K562 (cell line): ENCODE data around the gene CEP250. TPM values are rescaled to one million over a fixed set of nuclear protein-coding genes. Genes with fewer than 3 reads are reported as not detected.

ENCODE experiments used
- ATAC-seq: fragments of 200-7000 bp; cut with Tn5 transposase; 3 replicates; pipeline ENCODE4 v1.9.1; 2020; ENCODE audit warnings: moderate library complexity
- BruUV-seq: library from RNA; stranded (reverse); fragments of 400-500 nt; replicated peaks from 2 replicates; lab custom pipeline; 2021; lab: Mats Ljungman, UMichigan
- CTCF ChIA-PET: fragments of 300-600 bp; formaldehyde crosslinking; extraction: SDS; loops from one replicate; lab custom pipeline; 2021; ENCODE audit warnings: low intra/inter-chr PET ratio; lab: Yijun Ruan, JAX
- POLR2A ChIA-PET: fragments of 300-600, 350-650 bp; sonication (Branson Sonifier 250); formaldehyde crosslinking; extraction: SDS; loops from one replicate; lab custom pipeline; 2021; ENCODE audit warnings: antibody characterized with exemption, inconsistent platforms; lab: Yijun Ruan, JAX
- DNase-seq, 4 experiments: peaks; one replicate each; pipeline versions ENCODE4 v3.0.0 to v3.0.0-alpha.2; 2011 to 2018; ENCODE audit warnings: low spot score in 3 of 4, mixed read lengths in 3 of 4; ENCODE audit errors: extremely low read depth in 1 of 4
- FAIRE-seq: peaks from 2 replicates; lab custom pipeline; 2011; peaks lifted over from hg19 to GRCh38; lab: Jason Lieb, UNC
- H2AFZ ChIP-seq: 2 replicates; pipeline ENCODE4 v1.6.0; 2011; ENCODE audit warnings: low read depth, low read length, control low read depth, inconsistent platforms
- H3K27ac ChIP-seq: fragments of 200-600 bp; 3 replicates; pipeline ENCODE4 v1.8.0; 2011; ENCODE audit warnings: low read depth, mild to moderate bottlenecking, control low read depth, inconsistent platforms, low read length, moderate library complexity, mixed read lengths; ENCODE audit errors: extremely low read depth
- H3K27me3 ChIP-seq, 2 experiments: fragments of 300-600 bp in 1 of 2; 2 replicates in 1 of 2; 3 replicates in 1 of 2; pipeline versions ENCODE4 v1.6.0 to v1.8.0; 2011; ENCODE audit warnings: inconsistent platforms in 2 of 2, low read length in 2 of 2, mild to moderate bottlenecking in 1 of 2, mixed read lengths in 1 of 2, moderate library complexity in 1 of 2; ENCODE audit not compliant: control insufficient read depth in 2 of 2, insufficient read depth in 2 of 2
- H3K36me3 ChIP-seq: fragments of 300-600 bp; 3 replicates; pipeline ENCODE4 v1.8.0; 2011; ENCODE audit warnings: mild to moderate bottlenecking, low read length, inconsistent platforms; ENCODE audit not compliant: control insufficient read depth, insufficient read depth
- H3K4me1 ChIP-seq, 2 experiments: fragments of 200-600 bp in 1 of 2; replicated peaks in 1 of 2; 2 replicates in 1 of 2; 3 replicates in 1 of 2; pipeline versions ENCODE4 v1.5.1 to v1.8.0; 2011; ENCODE audit warnings: inconsistent platforms in 2 of 2, low read length in 2 of 2, mild to moderate bottlenecking in 1 of 2, mixed read lengths in 1 of 2, moderate library complexity in 1 of 2; ENCODE audit not compliant: control insufficient read depth in 2 of 2, insufficient read depth in 2 of 2
- H3K4me2 ChIP-seq: 2 replicates; pipeline ENCODE4 v1.6.1; 2011; ENCODE audit warnings: low read length, control low read depth, inconsistent platforms, mixed read lengths; ENCODE audit not compliant: insufficient read depth
- H3K4me3 ChIP-seq: fragments of 200-600 bp; sonication (generic), shearing (Covaris generic); 2 replicates; pipeline ENCODE4 v1.5.1; 2016; ENCODE audit warnings: control low read depth, inconsistent platforms
- H3K79me2 ChIP-seq: fragments of 200-600 bp; 3 replicates; pipeline ENCODE4 v1.8.0; 2011; ENCODE audit warnings: low read length, inconsistent platforms; ENCODE audit not compliant: control insufficient read depth, insufficient read depth
- H3K9ac ChIP-seq, 2 experiments: 2 replicates each; pipeline versions ENCODE4 v1.6.0 to v1.6.1; 2011; ENCODE audit warnings: low read depth in 2 of 2, low read length in 2 of 2, control low read depth in 1 of 2, inconsistent platforms in 1 of 2, mild to moderate bottlenecking in 1 of 2, mixed read lengths in 1 of 2; ENCODE audit not compliant: insufficient read depth in 1 of 2
- H3K9me1 ChIP-seq: one replicate; pipeline ENCODE4 v1.6.0; 2011; ENCODE audit warnings: inconsistent platforms, mild to moderate bottlenecking, low read length, moderate library complexity; ENCODE audit not compliant: control insufficient read depth, insufficient read depth
- H3K9me3 ChIP-seq: replicated peaks from 2 replicates; pipeline ENCODE4 v1.5.1; 2011; ENCODE audit warnings: low read depth, low read length, inconsistent platforms; ENCODE audit not compliant: control insufficient read depth, insufficient read depth
- H4K20me1 ChIP-seq: replicated peaks from 2 replicates; pipeline ENCODE4 v1.6.1; 2011; ENCODE audit warnings: low read length, inconsistent platforms, mixed read lengths; ENCODE audit not compliant: control insufficient read depth, insufficient read depth
- ASH1L ChIP-seq: fragments of 450-650 bp; IDR thresholded peaks from 2 replicates; pipeline ENCODE4 v1.6.1; 2018; ENCODE audit warnings: borderline replicate concordance, mild to moderate bottlenecking, low read depth; ENCODE audit not compliant: partially characterized antibody
- CBX3 ChIP-seq, 2 experiments: IDR thresholded peaks; 1 replicate in 1 of 2; 2 replicates in 1 of 2; pipeline ENCODE4 v1.6.1; 2012; ENCODE audit warnings: inconsistent platforms in 2 of 2, low read length in 2 of 2, borderline replicate concordance in 1 of 2, control low read depth in 1 of 2
- CHD2 ChIP-seq: IDR thresholded peaks from 2 replicates; pipeline ENCODE4 v1.6.1; 2011; ENCODE audit warnings: low read depth, low read length
- ELF1 ChIP-seq: fragments of 200-800 bp; sonication (Bioruptor generic); IDR thresholded peaks from 2 replicates; pipeline ENCODE4 v1.6.1; 2016; ENCODE audit warnings: missing genetic modification characterization, missing compliant biosample characterization
- HNRNPL ChIP-seq: fragments of 200-400 bp; formaldehyde crosslinking; IDR thresholded peaks from 2 replicates; pipeline ENCODE4 v1.6.1; 2017; ENCODE audit warnings: low read depth, mild to moderate bottlenecking, low read length
- ILF3 ChIP-seq: fragments of 450-650 bp; IDR thresholded peaks from 2 replicates; pipeline ENCODE4 v1.6.1; 2018; ENCODE audit warnings: antibody characterized with exemption, mild to moderate bottlenecking, moderate library complexity, borderline replicate concordance
- L3MBTL2 ChIP-seq: fragments of 450-650 bp; IDR thresholded peaks from 2 replicates; pipeline ENCODE4 v1.6.1; 2016; ENCODE audit warnings: mild to moderate bottlenecking, moderate library complexity
- MTF1 ChIP-seq: fragments of 250-450 bp; sonication (Bioruptor Pico); IDR thresholded peaks from 2 replicates; pipeline ENCODE4 v1.9.0; 2021; ENCODE audit warnings: moderate library complexity, mild to moderate bottlenecking, inconsistent platforms, borderline replicate concordance
- NFXL1 ChIP-seq: fragments of 450-650 bp; formaldehyde crosslinking; IDR thresholded peaks from 2 replicates; pipeline ENCODE4 v1.4.0; 2021; ENCODE audit warnings: mild to moderate bottlenecking
- TAF1 ChIP-seq: IDR thresholded peaks from 2 replicates; pipeline ENCODE4 v1.6.1; 2011; ENCODE audit warnings: mild to moderate bottlenecking, low read length, moderate library complexity; ENCODE audit not compliant: insufficient read depth, control insufficient read depth, severe bottlenecking; ENCODE audit errors: extremely low read depth
- ZNF165 ChIP-seq: fragments of 250-450 bp; sonication (Bioruptor Pico); IDR thresholded peaks from 2 replicates; pipeline ENCODE4 v1.4.0; 2020; ENCODE audit warnings: borderline replicate concordance
- ZNF764 ChIP-seq: fragments of 250-450 bp; sonication (Bioruptor Pico); IDR thresholded peaks from 2 replicates; pipeline ENCODE4 v1.4.0; 2020; ENCODE audit warnings: low read depth, mild to moderate bottlenecking, moderate library complexity
- ZNF785 ChIP-seq: fragments of 250-450 bp; sonication (Bioruptor Pico); IDR thresholded peaks from 2 replicates; pipeline ENCODE4 v1.4.0; 2020; ENCODE audit warnings: mild to moderate bottlenecking
- WGBS: fragments of 100-300 bp; shearing (Covaris generic); methylation state at CpG from one replicate; pipeline ENCODE4 v1.1.6; 2016; ENCODE audit warnings: low coverage, mixed read lengths; ENCODE audit not compliant: insufficient coverage; ENCODE audit errors: missing lambda C conversion rate; 5-methylcytosine and 5-hydroxymethylcytosine counted together
- in situ Hi-C: fragments of 300-500 bp; cut with MboI; formaldehyde crosslinking; loops from 4 replicates; pipeline ENCODE4 v1.15.0; 2018; ENCODE audit warnings: inconsistent platforms, mixed read lengths
- intact Hi-C: fragments of 100-400 bp; cut with micrococcal nuclease; formaldehyde crosslinking; loops from 2 replicates; pipeline ENCODE4 v1.14.2; 2022
- polyA plus RNA-seq, 8 experiments: library from polyadenylated mRNA; depleted of rRNA in 4 of 8; stranded (reverse) in 5 of 8; unstranded in 3 of 8; fragments of >200 nt; fragmentation: Nextera tagmentation in 2 of 8; fragmentation: Illumina TruSeq in 1 of 8; extraction: Ambion mirVana in 2 of 8; extraction: Trizol in 1 of 8; gene quantifications; 2 replicates each; pipeline versions ENCODE4 v1.2.1 to v1.2.3, GENCODE V29; 2011 to 2014; ENCODE audit warnings: inconsistent platforms in 1 of 8, missing spikeins in 1 of 8
- total RNA-seq, 7 experiments: library from RNA; depleted of rRNA in 6 of 7; stranded (reverse); fragments of >200 nt in 6 of 7; fragmentation: Illumina TruSeq in 2 of 7; extraction: Trizol in 2 of 7; gene quantifications; 2 replicates each; pipeline versions ENCODE4 v1.2.1 to v1.2.3, GENCODE V29; 2011 to 2021; ENCODE audit warnings: low replicate concordance in 1 of 7
- TF ChIP-seq, protein P1 (sequence below): sonication (generic); formaldehyde crosslinking; IDR thresholded peaks from 2 replicates; pipeline ENCODE4 v1.8.0; 2022; ENCODE audit warnings: mild to moderate bottlenecking, low read depth, missing genetic modification reagents
- TF ChIP-seq, protein P2 (sequence below): IDR thresholded peaks from 2 replicates; pipeline ENCODE4 v1.6.1; 2011; ENCODE audit warnings: borderline replicate concordance, low read depth, mild to moderate bottlenecking, moderate library complexity, low read length; ENCODE audit not compliant: insufficient read depth, poor library complexity, severe bottlenecking
- TF ChIP-seq, protein P3 (sequence below): conservative IDR thresholded peaks from 2 replicates; pipeline ENCODE4 v1.6.1; 2011; ENCODE audit warnings: low read depth, mild to moderate bottlenecking, low read length; ENCODE audit not compliant: control insufficient read depth
- TF ChIP-seq, protein P4 (sequence below), 2 experiments: fragments of 450-650 bp in 1 of 2; sonication (generic) in 1 of 2; formaldehyde crosslinking in 1 of 2; IDR thresholded peaks in 1 of 2; conservative IDR thresholded peaks in 1 of 2; 2 replicates each; pipeline versions ENCODE4 v1.6.1 to v1.8.1; 2016 to 2023; ENCODE audit warnings: mild to moderate bottlenecking in 2 of 2, moderate library complexity in 2 of 2, inconsistent platforms in 1 of 2, missing genetic modification reagents in 1 of 2

The CEP250 gene
- total and polyA plus RNA-seq, 9 of the 15 experiments (the other 6 are each of a cell fraction or from before 2014, with no cell fraction given) = 2.5 to 41.9 (median 20.5) TPM

DNA sequence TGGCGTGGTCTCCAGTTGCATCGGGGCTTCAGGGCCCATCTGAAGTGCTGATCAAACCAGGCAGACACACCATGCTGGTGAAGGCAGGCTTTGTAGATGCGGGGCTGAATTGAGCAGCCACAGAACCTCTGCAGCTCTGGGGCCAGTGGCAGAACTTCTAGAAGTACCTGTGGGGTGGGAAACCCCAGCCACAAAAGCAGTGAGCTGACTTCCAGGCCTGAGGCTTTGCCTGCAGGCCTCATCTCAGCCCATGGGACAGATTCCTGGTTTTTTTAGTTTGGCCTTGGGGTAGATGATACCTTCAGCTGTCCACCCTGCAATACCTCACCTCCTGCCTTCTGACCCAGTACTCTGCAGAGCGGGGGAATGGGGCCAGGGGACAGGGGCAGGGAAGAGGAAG lies 59.9 kb downstream of the CEP250 start:
- peaks cover 22% of the 10 kb centered on the region; the same call in 2 of the 3 replicates for H3K36me3 ChIP-seq
- CTCF ChIA-PET = no interaction called here
- DNase-seq = no peak
- no peaks in the 10 kb centered on the region for H3K9me1 ChIP-seq
- no peak for ATAC-seq
- no peak overlapping the region for H2AFZ ChIP-seq
- no peak for TF ChIP-seq MTF1 (CRISPR knock-in tag)
- TF ChIP-seq ZNF165 (CRISPR knock-in tag) = no peak
- TF ChIP-seq, protein P1, sequence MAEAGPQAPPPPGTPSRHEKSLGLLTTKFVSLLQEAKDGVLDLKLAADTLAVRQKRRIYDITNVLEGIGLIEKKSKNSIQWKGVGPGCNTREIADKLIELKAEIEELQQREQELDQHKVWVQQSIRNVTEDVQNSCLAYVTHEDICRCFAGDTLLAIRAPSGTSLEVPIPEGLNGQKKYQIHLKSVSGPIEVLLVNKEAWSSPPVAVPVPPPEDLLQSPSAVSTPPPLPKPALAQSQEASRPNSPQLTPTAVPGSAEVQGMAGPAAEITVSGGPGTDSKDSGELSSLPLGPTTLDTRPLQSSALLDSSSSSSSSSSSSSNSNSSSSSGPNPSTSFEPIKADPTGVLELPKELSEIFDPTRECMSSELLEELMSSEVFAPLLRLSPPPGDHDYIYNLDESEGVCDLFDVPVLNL (CRISPR knock-in tag) = no peak
- no peak for TF ChIP-seq CHD2
- TF ChIP-seq TAF1 = no peak
- TF ChIP-seq, protein P2, sequence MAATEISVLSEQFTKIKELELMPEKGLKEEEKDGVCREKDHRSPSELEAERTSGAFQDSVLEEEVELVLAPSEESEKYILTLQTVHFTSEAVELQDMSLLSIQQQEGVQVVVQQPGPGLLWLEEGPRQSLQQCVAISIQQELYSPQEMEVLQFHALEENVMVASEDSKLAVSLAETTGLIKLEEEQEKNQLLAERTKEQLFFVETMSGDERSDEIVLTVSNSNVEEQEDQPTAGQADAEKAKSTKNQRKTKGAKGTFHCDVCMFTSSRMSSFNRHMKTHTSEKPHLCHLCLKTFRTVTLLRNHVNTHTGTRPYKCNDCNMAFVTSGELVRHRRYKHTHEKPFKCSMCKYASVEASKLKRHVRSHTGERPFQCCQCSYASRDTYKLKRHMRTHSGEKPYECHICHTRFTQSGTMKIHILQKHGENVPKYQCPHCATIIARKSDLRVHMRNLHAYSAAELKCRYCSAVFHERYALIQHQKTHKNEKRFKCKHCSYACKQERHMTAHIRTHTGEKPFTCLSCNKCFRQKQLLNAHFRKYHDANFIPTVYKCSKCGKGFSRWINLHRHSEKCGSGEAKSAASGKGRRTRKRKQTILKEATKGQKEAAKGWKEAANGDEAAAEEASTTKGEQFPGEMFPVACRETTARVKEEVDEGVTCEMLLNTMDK = no peak
- TF ChIP-seq, protein P3, sequence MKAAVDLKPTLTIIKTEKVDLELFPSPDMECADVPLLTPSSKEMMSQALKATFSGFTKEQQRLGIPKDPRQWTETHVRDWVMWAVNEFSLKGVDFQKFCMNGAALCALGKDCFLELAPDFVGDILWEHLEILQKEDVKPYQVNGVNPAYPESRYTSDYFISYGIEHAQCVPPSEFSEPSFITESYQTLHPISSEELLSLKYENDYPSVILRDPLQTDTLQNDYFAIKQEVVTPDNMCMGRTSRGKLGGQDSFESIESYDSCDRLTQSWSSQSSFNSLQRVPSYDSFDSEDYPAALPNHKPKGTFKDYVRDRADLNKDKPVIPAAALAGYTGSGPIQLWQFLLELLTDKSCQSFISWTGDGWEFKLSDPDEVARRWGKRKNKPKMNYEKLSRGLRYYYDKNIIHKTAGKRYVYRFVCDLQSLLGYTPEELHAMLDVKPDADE = no peak
- no peak for TF ChIP-seq ASH1L
- TF ChIP-seq ZNF764 (CRISPR knock-in tag) = no peak
- TF ChIP-seq ILF3 = no peak
- no peak for TF ChIP-seq HNRNPL
- no peak for TF ChIP-seq ZNF785 (CRISPR knock-in tag)
- no peak for TF ChIP-seq L3MBTL2
- TF ChIP-seq, protein P4, sequence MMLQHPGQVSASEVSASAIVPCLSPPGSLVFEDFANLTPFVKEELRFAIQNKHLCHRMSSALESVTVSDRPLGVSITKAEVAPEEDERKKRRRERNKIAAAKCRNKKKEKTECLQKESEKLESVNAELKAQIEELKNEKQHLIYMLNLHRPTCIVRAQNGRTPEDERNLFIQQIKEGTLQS (IDR thresholded peaks at IDR 0.05) = no peak
- TF ChIP-seq, protein P4 (CRISPR knock-in tag; conservative IDR thresholded peaks at IDR 0.05) = no peak
- TF ChIP-seq ELF1 (tag) = no peak
- no peak for TF ChIP-seq NFXL1 (CRISPR knock-in tag)
- TF ChIP-seq CBX3 (IDR thresholded peaks at IDR 0.05; ENCODE audit: borderline replicate concordance in 1 of 2, low read length in 2 of 2) = no peak
- POLR2A ChIA-PET = interaction anchor here (0.6 to 1.3 kb wide), 2 partner anchors 17 to 19 kb away, joined by 3 to 4 read pairs; no protein-coding TSS in a partner anchor
- peaks cover 3% of the 10 kb centered on the region; the same call in 1 of the 2 replicates for H4K20me1 ChIP-seq
- H3K9ac ChIP-seq = peak overlapping the region in 1 of 2 experiments; percentile 72; a peak in 2 of 4 replicates
- BruUV-seq = no TSS peak
- intact Hi-C loops (no loop called here), in situ Hi-C loops (no loop called here)
- H3K9me3 ChIP-seq = no peaks in the 10 kb centered on the region
- no peak overlapping the region for H3K4me2 ChIP-seq
- no peaks in the 10 kb centered on the region for H3K27me3 ChIP-seq
- H3K27ac ChIP-seq = no peak overlapping the region
- 87% methylated on average over 4 of the region's 4 CpGs for WGBS
- H3K79me2 ChIP-seq = no peaks in the 10 kb centered on the region
- peaks cover 11 to 18% of the 10 kb centered on the region in 2 experiments; a peak in 4 of 5 replicates for H3K4me1 ChIP-seq
- no peak for FAIRE-seq
- no peak overlapping the region for H3K4me3 ChIP-seq
